IMR-90 (cell line): ENCODE results near the gene DVL1. TPM values are rescaled to one million over a fixed set of nuclear protein-coding genes. Genes with fewer than 3 reads are reported as not detected.

Experiments
- ATAC-seq: fragments of 200-7000 bp; cut with Tn5 transposase; 2 replicates; pipeline ENCODE4 v1.9.1; 2020; ENCODE audit warnings: low read depth, mild to moderate bottlenecking, moderate library complexity
- BruUV-seq: library from RNA; stranded (reverse); fragments of 400-500 nt; replicated peaks from 2 replicates; lab custom pipeline; 2021; lab: Mats Ljungman, UMichigan
- CTCF ChIA-PET: fragments of 300-600 bp; formaldehyde crosslinking; extraction: SDS; loops from one replicate; lab custom pipeline; 2021; ENCODE audit warnings: antibody characterized with exemption; lab: Yijun Ruan, JAX
- POLR2A ChIA-PET: fragments of 300-600 bp; sonication (Branson Sonifier 250); formaldehyde crosslinking; loops from one replicate; lab custom pipeline; 2022; ENCODE audit warnings: antibody characterized with exemption; ENCODE audit not compliant: unreplicated experiment; lab: Charles Lee
- DNase-seq: peaks from one replicate; pipeline ENCODE4 v3.0.0; 2013
- H2AFZ ChIP-seq: replicated peaks from 2 replicates; pipeline ENCODE3; 2013; ENCODE audit warnings: low read length, mild to moderate bottlenecking; ENCODE audit not compliant: poor library complexity
- H2AK5ac ChIP-seq: 2 replicates; pipeline ENCODE4 v1.6.1; 2013; ENCODE audit warnings: low read depth, low read length, inconsistent platforms
- H2AK9ac ChIP-seq: replicated peaks from 2 replicates; pipeline ENCODE3; 2013; ENCODE audit warnings: mild to moderate bottlenecking, low read depth, low read length, moderate library complexity; ENCODE audit not compliant: poor library complexity
- H2BK120ac ChIP-seq: 2 replicates; pipeline ENCODE4 v1.6.1; 2013; ENCODE audit warnings: low read depth, low read length, inconsistent platforms
- H2BK15ac ChIP-seq: 3 replicates; pipeline ENCODE4 v1.6.1; 2013; ENCODE audit warnings: low read depth, low read length, inconsistent platforms
- H2BK20ac ChIP-seq: 2 replicates; pipeline ENCODE4 v1.6.1; 2013; ENCODE audit warnings: low read depth, mild to moderate bottlenecking, inconsistent platforms, low read length, moderate library complexity
- H2BK5ac ChIP-seq: 2 replicates; pipeline ENCODE4 v1.6.1; 2013; ENCODE audit warnings: mild to moderate bottlenecking, low read depth, low read length, inconsistent platforms; ENCODE audit not compliant: poor library complexity, severe bottlenecking
- H3K14ac ChIP-seq: replicated peaks from 2 replicates; pipeline ENCODE4 v1.6.1; 2013; ENCODE audit warnings: low read depth, low read length, inconsistent platforms
- H3K18ac ChIP-seq: 2 replicates; pipeline ENCODE4 v1.6.1; 2013; ENCODE audit warnings: low read depth, low read length, control low read depth
- H3K23ac ChIP-seq: 2 replicates; pipeline ENCODE4 v1.6.1; 2013; ENCODE audit warnings: low read depth, low read length, inconsistent platforms
- H3K27ac ChIP-seq: 2 replicates; pipeline ENCODE4 v1.5.1; 2013; ENCODE audit warnings: mild to moderate bottlenecking, control low read depth, low read length; ENCODE audit not compliant: insufficient read depth
- H3K27me3 ChIP-seq: 2 replicates; pipeline ENCODE4 v1.6.1; 2013; ENCODE audit warnings: low read length; ENCODE audit not compliant: control insufficient read depth, insufficient read depth
- H3K36me3 ChIP-seq: 2 replicates; pipeline ENCODE4 v1.6.1; 2013; ENCODE audit warnings: low read length, mixed read lengths; ENCODE audit not compliant: control insufficient read depth, insufficient read depth
- H3K4ac ChIP-seq: 2 replicates; pipeline ENCODE4 v1.6.1; 2013; ENCODE audit warnings: low read depth, low read length, inconsistent platforms
- H3K4me1 ChIP-seq: 2 replicates; pipeline ENCODE4 v1.6.1; 2013; ENCODE audit warnings: low read length, mixed read lengths; ENCODE audit not compliant: control insufficient read depth, insufficient read depth
- H3K4me2 ChIP-seq: 2 replicates; pipeline ENCODE4 v1.6.1; 2013; ENCODE audit warnings: low read depth, mild to moderate bottlenecking, control low read depth, low read length, moderate library complexity
- H3K4me3 ChIP-seq: 2 replicates; pipeline ENCODE4 v1.5.1; 2013; ENCODE audit warnings: low read depth, mild to moderate bottlenecking, control low read depth, low read length, moderate library complexity; ENCODE audit not compliant: insufficient read depth
- H3K56ac ChIP-seq: 2 replicates; pipeline ENCODE4 v1.6.1; 2013; ENCODE audit warnings: low read length, inconsistent platforms; ENCODE audit not compliant: insufficient read depth; ENCODE audit errors: extremely low read depth
- H3K79me1 ChIP-seq, 2 experiments: 2 replicates each; pipeline ENCODE4 v1.6.1; 2013; ENCODE audit warnings: low read length in 2 of 2, inconsistent platforms in 1 of 2, low read depth in 1 of 2
- H3K9ac ChIP-seq: 2 replicates; pipeline ENCODE4 v1.6.1; 2013; ENCODE audit warnings: low read depth, low read length, control low read depth
- H3K9me1 ChIP-seq: 2 replicates; pipeline ENCODE4 v1.6.1; 2013; ENCODE audit warnings: low read length, inconsistent platforms; ENCODE audit not compliant: insufficient read depth
- H3K9me3 ChIP-seq: 2 replicates; pipeline ENCODE4 v1.6.1; 2013; ENCODE audit warnings: low read length; ENCODE audit not compliant: control insufficient read depth, insufficient read depth
- H4K20me1 ChIP-seq: 2 replicates; pipeline ENCODE4 v1.6.1; 2013; ENCODE audit warnings: low read length, inconsistent platforms; ENCODE audit not compliant: insufficient read depth
- H4K5ac ChIP-seq: 2 replicates; pipeline ENCODE4 v1.6.1; 2013; ENCODE audit warnings: mild to moderate bottlenecking, low read depth, low read length, control low read depth
- H4K8ac ChIP-seq, 2 experiments: 2 replicates each; pipeline ENCODE4 v1.6.1; 2013; ENCODE audit warnings: low read depth in 2 of 2, low read length in 2 of 2, control low read depth in 1 of 2, inconsistent platforms in 1 of 2
- H4K91ac ChIP-seq: 2 replicates; pipeline ENCODE4 v1.6.1; 2013; ENCODE audit warnings: low read depth, low read length, inconsistent platforms; ENCODE audit not compliant: insufficient read depth
- CEBPB ChIP-seq: IDR thresholded peaks from 2 replicates; pipeline ENCODE4 v1.6.1; 2012; ENCODE audit warnings: low read depth, low read length, improper control_type of control experiment
- CTCF ChIP-seq: conservative IDR thresholded peaks from 2 replicates; pipeline ENCODE4 v1.5.1; 2012; ENCODE audit warnings: mild to moderate bottlenecking, low read depth, low read length, improper control_type of control experiment
- MAZ ChIP-seq: IDR thresholded peaks from 2 replicates; pipeline ENCODE4 v1.6.1; 2012; ENCODE audit warnings: low read depth, mild to moderate bottlenecking, low read length, improper control_type of control experiment, moderate library complexity, borderline replicate concordance
- NFE2L2 ChIP-seq: fragments of 150-350 bp; IDR thresholded peaks from 2 replicates; pipeline ENCODE4 v1.6.1; 2016; ENCODE audit warnings: low read depth, mild to moderate bottlenecking, low read length
- RAD21 ChIP-seq: IDR thresholded peaks from 2 replicates; pipeline ENCODE4 v1.6.1; 2012; ENCODE audit warnings: low read length, improper control_type of control experiment
- RCOR1 ChIP-seq: IDR thresholded peaks from 2 replicates; pipeline ENCODE4 v1.6.1; 2012; ENCODE audit warnings: mild to moderate bottlenecking, low read length, improper control_type of control experiment; ENCODE audit not compliant: insufficient replicate concordance
- USF2 ChIP-seq: fragments of 150-350 bp; IDR thresholded peaks from 2 replicates; pipeline ENCODE4 v1.6.1; 2017; ENCODE audit warnings: mild to moderate bottlenecking, antibody characterized with exemption, low read length, low read depth
- WGBS, 2 experiments: methylation state at CpG; one replicate each; pipeline versions ENCODE4 v1.1.5 to v1.1.7; 2013; ENCODE audit warnings: missing lambda C conversion rate in 2 of 2; ENCODE audit not compliant: insufficient read length in 1 of 2; ENCODE audit errors: extremely low coverage in 2 of 2; 5-methylcytosine and 5-hydroxymethylcytosine counted together
- dilution Hi-C: fragments of 300-500 bp; cut with HindIII; formaldehyde crosslinking; loops from one replicate; pipeline ENCODE4 v1.14.3; 2018; ENCODE audit warnings: low sequenced_read_pairs; ENCODE audit not compliant: unreplicated experiment
- in situ Hi-C: fragments of 300-500 bp; cut with MboI; formaldehyde crosslinking; loops from 3 replicates; pipeline ENCODE4 v1.14.3; 2019; ENCODE audit warnings: low sequenced_read_pairs, inconsistent platforms, mixed read lengths
- intact Hi-C: fragments of 100-400 bp; cut with micrococcal nuclease; formaldehyde crosslinking; loops from 2 replicates; pipeline ENCODE4 v1.10.0; 2022
- polyA plus RNA-seq, 3 experiments: library from polyadenylated mRNA; depleted of rRNA; stranded (reverse); fragments of >200 nt; gene quantifications; 2 replicates each; pipeline ENCODE4 v1.2.3, GENCODE V29; 2012; ENCODE audit warnings: low replicate concordance in 1 of 3
- total RNA-seq: library from RNA; depleted of rRNA; stranded (reverse); fragments of >200 nt; gene quantifications from 2 replicates; pipeline ENCODE4 v1.2.3, GENCODE V29; 2012

Gene DVL1
- total and polyA plus RNA-seq, 2 of the 4 experiments (the other 2 are of a cell fraction): 27.2 to 35.9 TPM

- Histone ChIP-seq H3K18ac (no peak overlapping the region), H2BK5ac (no peak overlapping the region), H3K27ac (no peak overlapping the region), H3K9ac (no peak overlapping the region), H3K4me2 (no peak overlapping the region), H3K4ac (no peak overlapping the region), H2AK5ac (no peak overlapping the region), H4K5ac (no peak overlapping the region), H3K56ac (no peak overlapping the region), H2BK120ac (no peak overlapping the region), H2BK15ac (no peak overlapping the region), H3K9me3 (no peaks in the 10 kb centered on the region), H2BK20ac (no peak overlapping the region), H3K4me1 (no peaks in the 10 kb centered on the region), H3K4me3 (no peak overlapping the region), H3K14ac (no peak overlapping the region), H3K27me3 (no peaks in the 10 kb centered on the region), H2AFZ (no peak overlapping the region), H4K91ac (no peak overlapping the region), H4K8ac (no peak overlapping the region), H4K20me1 (peaks cover 26% of the 10 kb centered on the region; the same call in 1 of the 2 replicates), H2AK9ac (no peak overlapping the region), H3K9me1 (no peaks in the 10 kb centered on the region), H3K36me3 (peaks cover 73% of the 10 kb centered on the region), H3K79me1 (peaks cover 20 to 47% of the 10 kb centered on the region in 2 experiments), H3K23ac (no peak overlapping the region)
- WGBS, 2 experiments: 100% methylated on average over 4 of the region's 12 CpGs; no CpG with 5 or more reads in 1 of the 2 experiments
- TSS peak; percentile 32 for BruUV-seq
- POLR2A ChIA-PET: interaction anchor here (0.6 kb wide), 1 partner anchor 33 kb away, joined by 3 read pairs; no protein-coding TSS in a partner anchor
- in situ Hi-C loops: no loop called here
- TF ChIP-seq CTCF: no peak
- no peak for TF ChIP-seq NFE2L2
- TF ChIP-seq RAD21: no peak
- TF ChIP-seq USF2: no peak
- no peak for TF ChIP-seq MAZ
- no peak for TF ChIP-seq CEBPB
- TF ChIP-seq RCOR1: no peak
- dilution Hi-C loops: no loop called here
- intact Hi-C loops: no loop called here
- CTCF ChIA-PET: no interaction called here
- DNase-seq: no peak
- ATAC-seq: no peak
These were observed 42.0 kb upstream of the DVL1 start for GRCh38 chr1:1391225-1391624.
